ENCODE measurements around the gene PACS2.

Gene PACS2

DNA sequence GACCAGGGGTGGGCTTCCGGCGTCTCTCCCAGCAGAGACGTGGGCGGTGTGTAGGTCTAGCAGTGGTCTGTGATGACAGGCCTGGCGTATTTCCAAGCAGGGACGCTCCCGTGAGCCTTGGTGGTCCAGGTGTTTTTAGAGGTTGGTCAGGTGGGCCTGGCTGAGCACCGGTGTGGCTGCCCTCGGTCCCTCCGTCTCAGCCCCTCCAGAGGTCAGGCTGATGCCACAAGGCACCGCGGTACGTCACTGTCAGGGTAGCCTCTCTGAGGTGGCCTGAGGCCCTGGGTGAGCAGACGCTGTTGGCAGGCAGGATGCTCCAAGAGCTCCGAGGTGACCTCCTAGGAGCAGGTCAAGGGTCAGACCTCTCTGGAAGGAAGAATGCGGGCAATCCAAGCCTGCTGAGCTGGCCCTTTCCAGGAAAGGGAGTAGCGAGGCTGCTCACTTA, 118.6 kb downstream of the PACS2 start:
- no peak overlapping the region for H3K27ac Mint-ChIP-seq

DNA sequence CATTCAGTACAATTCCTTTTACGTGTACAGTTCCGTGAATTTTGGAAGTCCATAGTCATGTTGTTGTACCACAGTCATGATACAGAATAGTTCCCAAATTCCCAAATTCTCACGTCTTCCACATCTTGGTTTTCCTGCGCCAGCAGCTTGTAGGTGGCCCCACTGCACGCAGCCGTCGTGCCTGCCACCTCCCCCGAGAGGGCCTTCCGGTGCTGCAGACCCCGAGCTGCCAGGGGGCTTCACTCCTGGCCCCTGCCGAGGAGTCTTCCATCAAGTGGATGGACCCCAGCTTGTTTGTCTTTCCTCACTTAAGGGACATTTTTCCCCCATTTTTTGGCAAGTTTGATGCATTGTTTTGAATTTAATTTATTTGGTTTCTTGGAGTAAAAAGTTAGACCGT, 121.9 kb downstream of the PACS2 start:
- H3K4me1 Mint-ChIP-seq (ENCODE audit: low read depth) = peaks cover 3% of the 10 kb centered on the region
- H3K27ac Mint-ChIP-seq = no peak overlapping the region
- no peak overlapping the region for H3K4me3 Mint-ChIP-seq
- H3K27me3 Mint-ChIP-seq = no peaks in the 10 kb centered on the region
- no peaks in the 10 kb centered on the region for H3K9me3 Mint-ChIP-seq
- peaks cover 8% of the 10 kb centered on the region for H3K36me3 Mint-ChIP-seq (ENCODE audit: low read depth)

More for the DNA sequence above, 118.6 kb downstream of the PACS2 start:
- no peaks in the 10 kb centered on the region for H3K27me3 Mint-ChIP-seq
- H3K36me3 Mint-ChIP-seq (ENCODE audit: low read depth) = peaks cover 29% of the 10 kb centered on the region
- peaks cover 4% of the 10 kb centered on the region for H3K4me1 Mint-ChIP-seq (ENCODE audit: low read depth)
- no peaks in the 10 kb centered on the region for H3K9me3 Mint-ChIP-seq
- H3K4me3 Mint-ChIP-seq = no peak overlapping the region

DNA sequence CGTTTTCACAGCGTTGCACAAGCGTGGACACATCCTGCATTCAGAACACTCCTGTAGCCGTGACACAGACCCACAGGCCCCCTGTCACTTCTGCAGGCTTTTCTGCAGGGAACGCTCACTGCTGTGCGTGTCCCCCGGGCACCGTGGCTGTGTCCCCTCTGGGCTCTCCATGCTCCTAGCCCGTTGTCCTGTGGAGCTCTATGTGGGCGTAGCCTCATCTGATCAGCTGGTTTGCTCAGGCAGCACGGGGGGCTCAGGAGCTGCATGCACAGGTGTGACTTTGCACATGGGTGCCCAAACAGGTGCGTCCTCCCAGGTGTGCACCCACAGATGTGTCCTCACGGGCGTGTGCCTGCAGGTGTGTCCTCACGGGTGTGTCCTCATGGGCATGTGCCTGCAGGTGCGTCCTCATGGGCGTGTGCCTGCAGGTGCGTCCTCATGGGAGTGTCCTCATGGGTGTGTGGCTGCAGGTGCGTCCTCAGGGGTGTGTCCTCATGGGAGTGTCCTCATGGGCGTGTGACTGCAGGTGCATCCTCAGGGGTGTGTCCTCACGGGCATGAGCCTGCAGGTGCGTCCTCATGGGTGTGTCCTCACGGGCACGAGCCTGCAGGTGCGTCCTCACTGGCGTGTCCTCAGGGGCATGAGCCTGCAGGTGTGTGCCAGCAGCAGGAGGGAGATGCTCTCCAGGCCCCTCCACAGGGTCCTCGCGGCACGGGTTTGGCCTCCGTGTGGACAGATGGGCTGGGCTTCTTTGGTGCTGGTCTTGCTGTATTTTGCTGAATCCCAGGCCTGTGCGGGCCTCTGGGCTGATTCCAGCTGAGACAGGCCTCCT, 122.6 kb downstream of the PACS2 start:
- Mint-ChIP-seq H3K4me3 (no peak overlapping the region), H3K27ac (no peak overlapping the region), H3K36me3 (ENCODE audit: low read depth) (peaks cover 15% of the 10 kb centered on the region), H3K9me3 (no peaks in the 10 kb centered on the region), H3K27me3 (no peaks in the 10 kb centered on the region), H3K4me1 (ENCODE audit: low read depth) (peaks cover 3% of the 10 kb centered on the region)

DNA sequence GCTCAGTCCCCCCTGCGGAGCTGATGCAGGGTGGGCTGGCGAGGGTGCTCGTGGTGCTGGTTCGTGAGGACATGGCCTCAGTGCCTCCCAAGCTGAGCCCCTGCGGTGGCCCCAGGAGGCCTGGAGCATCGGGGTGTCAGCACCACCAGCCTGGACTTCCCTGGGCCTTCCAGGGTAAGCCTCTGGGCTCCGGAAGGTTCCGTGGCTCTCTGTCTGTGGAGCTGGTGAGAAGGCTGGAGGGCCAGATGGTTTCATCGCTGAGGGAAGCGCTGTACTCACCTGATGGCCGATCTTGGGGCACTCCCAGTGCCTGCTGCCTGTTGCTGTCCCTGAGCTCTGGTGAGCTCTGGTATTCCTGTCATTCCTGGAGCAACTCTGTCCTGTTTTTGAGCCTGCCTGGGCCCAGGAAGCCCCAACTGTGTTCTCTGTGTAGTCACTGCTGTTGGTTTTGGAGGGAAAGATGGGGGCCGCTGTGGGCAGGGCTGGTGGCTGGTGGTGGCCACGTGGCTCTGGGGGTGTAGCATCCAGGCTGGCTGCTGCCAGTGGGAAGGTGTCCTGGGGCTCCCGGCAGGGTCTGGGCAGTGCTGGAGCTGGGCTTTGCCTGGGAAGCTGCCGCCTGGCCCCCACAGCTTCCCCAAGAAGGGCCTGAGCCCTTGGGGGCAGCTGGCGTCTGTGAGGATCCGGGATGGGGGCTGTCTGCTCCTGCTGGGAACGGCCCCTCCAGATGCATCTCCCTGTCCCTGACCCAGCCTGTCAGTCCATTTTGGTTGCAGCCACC, 123.4 kb downstream of the PACS2 start:
- no peak overlapping the region for H3K4me3 Mint-ChIP-seq
- no peak overlapping the region for H3K27ac Mint-ChIP-seq
- peaks cover 3% of the 10 kb centered on the region for H3K4me1 Mint-ChIP-seq (ENCODE audit: low read depth)
- H3K36me3 Mint-ChIP-seq (ENCODE audit: low read depth) = peaks cover 20% of the 10 kb centered on the region
- no peaks in the 10 kb centered on the region for H3K9me3 Mint-ChIP-seq
- no peaks in the 10 kb centered on the region for H3K27me3 Mint-ChIP-seq

DNA sequence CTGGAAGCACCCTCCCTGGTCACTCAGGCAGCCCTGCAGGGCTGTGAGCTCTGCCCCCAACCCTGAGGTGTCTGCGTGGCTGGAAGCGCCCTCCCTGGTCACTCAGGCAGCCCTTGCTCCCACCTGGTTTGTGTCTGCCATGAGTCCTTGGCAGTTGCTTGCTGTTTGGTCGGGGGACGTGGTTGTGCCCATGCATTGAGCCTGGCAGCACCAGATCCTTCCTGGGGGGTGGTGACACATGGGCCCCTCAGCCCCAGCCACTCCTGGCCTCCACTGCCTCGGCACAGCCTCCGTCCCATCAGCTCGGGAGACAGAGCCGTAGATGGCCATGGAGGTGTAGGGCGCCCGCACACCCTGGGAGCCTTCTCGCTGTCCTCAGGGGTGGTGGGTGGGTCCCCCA, 124.6 kb downstream of the PACS2 start:
- Mint-ChIP-seq H3K4me1 (ENCODE audit: low read depth) (peaks cover 3% of the 10 kb centered on the region), H3K4me3 (no peak overlapping the region), H3K9me3 (no peaks in the 10 kb centered on the region), H3K27me3 (no peaks in the 10 kb centered on the region), H3K27ac (no peak overlapping the region), H3K36me3 (ENCODE audit: low read depth) (peaks cover 20% of the 10 kb centered on the region)

DNA sequence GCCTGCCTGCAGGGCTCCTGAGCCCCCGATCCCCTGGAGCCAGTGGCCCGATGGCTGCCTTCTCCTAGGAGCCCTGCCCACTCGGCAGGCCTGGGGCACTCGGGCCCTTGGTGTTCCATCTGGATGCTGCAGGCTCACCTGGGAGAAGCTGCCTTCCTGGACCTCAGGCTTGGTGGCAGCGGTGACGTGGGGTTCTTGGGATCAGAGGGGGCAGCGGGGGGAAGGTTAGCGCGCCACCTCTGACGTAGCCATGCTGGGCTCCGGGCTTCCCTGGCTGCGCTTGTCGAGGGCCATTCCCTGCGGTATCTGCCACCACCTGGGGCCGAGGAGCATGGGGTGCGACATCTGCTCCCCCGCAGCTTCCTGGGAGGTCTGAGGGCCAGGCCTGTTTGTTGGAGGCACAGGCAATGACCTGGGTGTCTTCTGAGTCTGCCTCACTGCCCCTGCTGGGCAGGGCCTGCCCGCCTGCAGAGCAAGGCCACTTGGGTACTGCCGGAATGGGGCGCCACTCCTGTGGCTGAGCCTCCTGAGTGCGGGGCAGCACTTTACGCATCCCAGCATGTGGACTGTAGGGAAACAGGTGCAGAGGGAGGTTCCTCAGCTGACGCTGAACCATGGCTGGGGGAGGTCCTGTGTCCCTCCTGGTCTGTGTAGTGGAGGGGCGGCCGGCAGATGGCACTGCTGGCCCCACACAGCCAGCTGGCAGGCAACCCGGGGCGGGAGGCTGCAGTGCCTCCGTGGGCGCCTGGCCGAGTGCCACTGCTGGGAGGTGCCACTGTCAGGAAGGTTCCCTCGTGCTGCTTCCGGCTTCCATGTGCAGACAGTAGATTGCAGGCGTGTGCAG, 125.4 kb downstream of the PACS2 start:
- Mint-ChIP-seq H3K4me1 (ENCODE audit: low read depth) (peaks cover 3% of the 10 kb centered on the region), H3K27ac (no peak overlapping the region), H3K27me3 (no peaks in the 10 kb centered on the region), H3K9me3 (no peaks in the 10 kb centered on the region), H3K36me3 (ENCODE audit: low read depth) (peaks cover 20% of the 10 kb centered on the region), H3K4me3 (no peak overlapping the region)

DNA sequence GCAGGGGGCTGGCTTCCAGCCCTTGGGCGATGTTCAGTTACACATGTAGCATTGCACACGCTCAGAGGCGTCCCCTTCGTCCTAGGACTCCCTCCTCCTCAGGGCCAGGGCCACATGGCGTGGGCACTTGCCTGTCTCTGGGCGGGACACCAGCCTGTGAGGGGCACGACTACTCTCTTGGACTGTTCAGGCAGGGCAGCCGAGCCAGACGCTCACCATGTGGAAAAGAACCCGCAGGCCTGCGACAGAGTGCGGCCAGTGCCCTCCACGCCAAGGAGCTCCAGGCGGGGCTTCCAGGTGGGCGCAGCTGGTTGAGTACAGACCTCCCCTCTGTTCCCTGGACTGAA, 126.0 kb downstream of the PACS2 start:
- peaks cover 3% of the 10 kb centered on the region for H3K4me1 Mint-ChIP-seq (ENCODE audit: low read depth)
- peaks cover 18% of the 10 kb centered on the region for H3K36me3 Mint-ChIP-seq (ENCODE audit: low read depth)
- no peak overlapping the region for H3K4me3 Mint-ChIP-seq
- no peak overlapping the region for H3K27ac Mint-ChIP-seq
- no peaks in the 10 kb centered on the region for H3K27me3 Mint-ChIP-seq
- no peaks in the 10 kb centered on the region for H3K9me3 Mint-ChIP-seq

DNA sequence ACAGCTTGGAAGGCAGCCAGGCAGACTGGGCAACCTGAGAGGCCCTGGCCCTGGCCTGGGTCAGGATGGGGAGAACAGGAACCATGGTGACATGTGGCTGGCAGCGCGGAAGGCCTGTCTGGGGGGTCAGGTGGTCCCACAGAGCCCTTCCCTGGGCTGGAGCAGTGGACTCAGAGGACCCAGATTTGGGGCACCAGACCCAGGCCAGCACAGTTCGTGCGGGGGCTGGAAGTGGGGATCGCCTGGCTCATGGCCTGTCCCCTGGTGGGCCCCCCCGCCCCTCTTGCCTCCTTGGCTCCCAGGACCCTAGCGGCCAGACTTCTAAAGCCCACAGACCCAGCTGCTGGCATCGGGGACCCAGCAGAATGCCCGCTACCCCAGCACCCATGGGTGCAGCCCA, 126.4 kb downstream of the PACS2 start:
- H3K4me1 Mint-ChIP-seq (ENCODE audit: low read depth) = peaks cover 3% of the 10 kb centered on the region
- no peak overlapping the region for H3K27ac Mint-ChIP-seq
- no peak overlapping the region for H3K4me3 Mint-ChIP-seq
- no peaks in the 10 kb centered on the region for H3K27me3 Mint-ChIP-seq
- H3K9me3 Mint-ChIP-seq = no peaks in the 10 kb centered on the region
- peaks cover 15% of the 10 kb centered on the region for H3K36me3 Mint-ChIP-seq (ENCODE audit: low read depth)

DNA sequence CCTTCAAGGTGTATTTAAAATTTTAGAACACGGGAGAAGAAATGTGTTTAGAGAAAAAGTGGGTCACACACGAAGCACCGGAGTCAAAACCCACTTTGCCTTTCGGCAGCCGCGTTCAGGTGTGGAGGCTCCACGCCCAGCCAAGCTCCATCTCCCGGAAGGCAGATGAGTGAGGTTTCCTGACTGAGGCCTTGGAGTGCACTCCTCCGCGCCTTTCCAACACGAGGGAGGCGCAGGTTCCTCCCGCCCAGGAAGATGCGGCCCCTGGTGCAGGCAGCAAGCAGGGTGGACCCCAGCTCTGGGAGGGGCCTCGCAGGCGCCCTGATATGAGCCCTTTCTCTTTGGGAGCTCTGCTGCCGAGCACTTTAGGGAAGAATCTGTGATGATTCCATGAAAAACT, 127.6 kb downstream of the PACS2 start:
- H3K27me3 Mint-ChIP-seq = no peaks in the 10 kb centered on the region
- no peak overlapping the region for H3K4me3 Mint-ChIP-seq
- no peak overlapping the region for H3K27ac Mint-ChIP-seq
- H3K9me3 Mint-ChIP-seq = no peaks in the 10 kb centered on the region
- H3K4me1 Mint-ChIP-seq (ENCODE audit: low read depth) = no peaks in the 10 kb centered on the region
- peaks cover 11% of the 10 kb centered on the region for H3K36me3 Mint-ChIP-seq (ENCODE audit: low read depth)

DNA sequence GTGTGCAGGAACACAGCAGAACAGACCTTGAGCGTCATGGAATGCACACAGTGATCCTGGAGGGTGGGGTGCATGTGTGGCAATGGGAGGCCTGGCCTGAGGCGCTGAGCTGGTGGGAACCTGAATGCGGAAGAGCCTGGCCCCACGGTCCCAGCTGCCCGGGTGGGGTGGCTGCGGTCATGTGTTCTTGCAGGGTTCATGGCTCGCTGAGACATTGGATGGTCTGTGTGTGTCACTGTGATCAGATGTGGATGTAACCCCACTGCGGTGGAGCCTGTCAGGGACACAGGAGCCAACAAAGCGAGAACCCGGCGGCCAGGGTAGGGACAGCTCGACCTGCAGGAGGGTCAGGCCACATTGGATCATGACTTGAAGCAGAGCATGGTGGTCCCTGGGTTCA, 128.3 kb downstream of the PACS2 start:
- no peaks in the 10 kb centered on the region for H3K9me3 Mint-ChIP-seq
- no peaks in the 10 kb centered on the region for H3K4me1 Mint-ChIP-seq (ENCODE audit: low read depth)
- H3K27me3 Mint-ChIP-seq = no peaks in the 10 kb centered on the region
- H3K4me3 Mint-ChIP-seq = no peak overlapping the region
- H3K27ac Mint-ChIP-seq = no peak overlapping the region
- peaks cover 11% of the 10 kb centered on the region for H3K36me3 Mint-ChIP-seq (ENCODE audit: low read depth)

DNA sequence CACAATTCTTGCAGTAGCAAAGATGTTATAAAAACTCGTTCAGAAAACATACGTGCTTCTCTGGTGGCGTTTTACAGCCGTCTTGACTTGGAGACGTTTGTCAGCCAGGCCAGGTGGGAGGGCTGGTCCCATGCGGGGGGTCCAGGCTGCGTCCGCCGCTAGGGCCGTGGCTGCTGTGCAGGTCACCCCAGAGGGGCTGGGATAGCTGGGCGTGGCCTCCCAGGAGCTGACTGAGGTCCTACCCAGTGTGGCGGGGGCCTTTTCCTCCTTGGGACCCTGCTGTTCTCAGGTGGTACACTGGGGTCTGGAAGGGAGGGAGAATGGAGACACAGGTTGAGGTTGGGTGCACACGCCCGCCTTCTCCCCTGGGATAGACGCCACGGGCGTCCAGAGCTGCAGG, 130.3 kb downstream of the PACS2 start:
- H3K36me3 Mint-ChIP-seq (ENCODE audit: low read depth) = peaks cover 11% of the 10 kb centered on the region
- H3K4me1 Mint-ChIP-seq (ENCODE audit: low read depth) = no peaks in the 10 kb centered on the region
- H3K9me3 Mint-ChIP-seq = no peaks in the 10 kb centered on the region
- H3K27ac Mint-ChIP-seq = no peak overlapping the region
- no peaks in the 10 kb centered on the region for H3K27me3 Mint-ChIP-seq
- H3K4me3 Mint-ChIP-seq = no peak overlapping the region

DNA sequence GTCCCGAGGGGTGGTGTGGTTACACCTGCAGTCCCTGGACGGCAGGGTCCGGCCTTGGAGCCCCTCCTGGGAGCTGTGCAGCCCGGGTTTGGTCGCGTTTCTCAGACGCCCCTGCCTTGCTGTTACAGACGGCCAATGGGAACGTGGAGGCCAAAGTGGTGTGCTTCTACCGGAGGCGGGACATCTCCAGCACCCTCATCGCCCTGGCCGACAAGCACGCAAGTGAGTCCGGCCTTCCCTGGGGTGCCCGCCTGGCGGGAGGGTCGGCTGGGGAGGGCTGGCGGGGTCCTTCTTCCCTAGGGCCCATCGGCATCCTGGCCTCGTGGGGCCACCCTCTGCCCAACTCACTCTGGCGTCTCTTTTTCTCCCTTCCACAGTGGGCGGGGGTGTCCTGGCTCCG, 130.7 kb downstream of the PACS2 start:
- Mint-ChIP-seq H3K4me1 (ENCODE audit: low read depth) (no peaks in the 10 kb centered on the region), H3K27me3 (no peaks in the 10 kb centered on the region), H3K9me3 (no peaks in the 10 kb centered on the region), H3K27ac (no peak overlapping the region), H3K36me3 (ENCODE audit: low read depth) (peaks cover 11% of the 10 kb centered on the region), H3K4me3 (no peak overlapping the region)

DNA sequence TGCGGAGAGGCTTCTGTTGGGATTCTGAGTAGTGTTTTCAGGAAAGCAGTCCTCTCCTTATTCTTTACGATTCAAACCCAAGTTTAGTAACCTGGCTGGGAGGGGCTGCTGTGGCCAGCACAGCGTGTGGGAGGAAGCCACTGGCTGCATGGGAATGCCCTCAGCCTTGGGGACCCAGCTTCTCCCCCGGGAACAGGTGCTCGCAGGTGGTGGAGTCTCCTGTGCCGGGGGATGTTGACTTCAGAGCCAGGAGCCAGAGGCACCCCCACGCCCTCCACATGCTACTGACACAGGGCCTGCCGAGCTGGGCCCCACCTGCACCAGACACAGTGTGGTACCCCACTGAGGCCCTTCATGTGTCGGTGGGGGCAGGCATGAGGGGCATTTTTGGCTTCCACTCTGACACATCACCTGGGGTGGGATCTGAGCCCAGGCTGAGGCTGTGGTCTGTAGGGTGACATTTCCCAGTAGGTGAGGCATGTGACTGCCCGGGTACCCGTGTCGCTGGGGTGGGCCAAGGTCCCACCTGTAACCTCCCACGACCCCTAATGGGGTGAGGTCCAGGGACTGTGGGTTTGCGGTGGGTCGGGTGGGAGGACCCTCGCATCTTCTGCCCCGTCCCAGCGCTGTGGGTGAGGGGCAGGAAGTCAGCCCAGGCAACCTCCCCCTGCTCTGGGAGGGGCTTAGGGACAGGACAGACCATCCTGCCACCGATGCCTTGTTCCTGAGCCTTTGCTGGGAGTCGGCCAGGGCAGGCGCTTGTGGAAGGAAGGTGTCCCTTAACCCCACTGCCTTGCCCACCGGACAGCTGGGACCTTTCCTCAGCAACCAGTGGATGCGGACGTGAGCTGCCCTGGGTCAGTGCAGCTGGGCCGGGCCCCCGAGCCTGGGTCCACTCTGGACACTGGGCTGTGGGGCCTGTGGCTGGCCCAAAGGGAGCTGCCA, 131.6 kb downstream of the PACS2 start:
- no peaks in the 10 kb centered on the region for H3K4me1 Mint-ChIP-seq (ENCODE audit: low read depth)

DNA sequence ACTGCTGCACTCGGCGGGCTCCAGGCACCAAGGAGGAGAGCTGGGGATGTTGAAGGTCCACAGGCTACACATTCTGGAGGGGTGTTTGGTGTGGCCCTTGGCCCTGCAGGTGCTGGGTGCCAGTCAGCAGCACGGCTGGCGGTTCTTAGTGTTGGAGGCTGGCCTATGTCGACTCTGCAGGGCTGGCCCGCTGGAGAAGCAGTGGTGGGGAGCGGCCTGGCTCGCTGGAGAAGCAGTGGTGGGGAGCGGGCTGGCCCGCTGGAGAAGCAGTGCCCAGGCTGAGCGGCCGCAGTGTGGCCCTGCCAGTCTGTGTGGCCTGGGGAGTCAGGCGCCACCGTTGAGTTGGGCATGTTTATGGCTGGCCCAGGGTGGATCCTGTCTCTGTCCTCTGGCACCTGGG, 132.4 kb downstream of the PACS2 start:
- H3K4me1 Mint-ChIP-seq (ENCODE audit: low read depth) = no peaks in the 10 kb centered on the region
- peaks cover 8% of the 10 kb centered on the region for H3K36me3 Mint-ChIP-seq (ENCODE audit: low read depth)
- H3K27me3 Mint-ChIP-seq = no peaks in the 10 kb centered on the region
- H3K27ac Mint-ChIP-seq = no peak overlapping the region
- H3K4me3 Mint-ChIP-seq = no peak overlapping the region
- H3K9me3 Mint-ChIP-seq = no peaks in the 10 kb centered on the region

More for the DNA sequence above, 131.6 kb downstream of the PACS2 start:
- Mint-ChIP-seq H3K9me3 (no peaks in the 10 kb centered on the region), H3K27ac (no peak overlapping the region), H3K4me3 (no peak overlapping the region), H3K27me3 (no peaks in the 10 kb centered on the region), H3K36me3 (ENCODE audit: low read depth) (peaks cover 11% of the 10 kb centered on the region)
